ENCODE data around the gene MTHFD1L.
"Not testable (repeated sequence)": the region's sequence is repeated elsewhere in the genome, so short reads cannot be mapped to it uniquely, and the experiment has no call there.

MTHFD1L gene

DNA sequence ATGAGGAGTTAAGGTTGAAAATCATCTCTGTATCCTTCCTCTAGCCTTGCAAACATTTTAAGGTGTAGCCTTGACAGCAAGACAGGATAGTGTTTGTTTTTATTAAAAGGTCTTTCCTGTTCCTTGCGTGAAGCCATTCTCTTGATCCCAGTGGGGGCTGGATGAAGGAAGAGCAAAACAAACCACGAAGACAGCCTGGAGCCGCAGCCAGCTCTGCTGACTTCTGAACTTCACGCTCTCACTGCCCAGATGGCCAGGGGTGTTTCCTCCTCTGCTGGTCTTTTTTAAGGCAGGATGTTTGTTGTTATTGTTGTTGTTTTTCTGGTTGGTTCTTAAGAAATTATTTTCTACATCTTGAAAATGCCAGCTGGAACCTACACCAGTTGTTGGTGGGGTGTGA, 156.4 kb downstream of the MTHFD1L start:
- DNase-seq, result no peak

DNA sequence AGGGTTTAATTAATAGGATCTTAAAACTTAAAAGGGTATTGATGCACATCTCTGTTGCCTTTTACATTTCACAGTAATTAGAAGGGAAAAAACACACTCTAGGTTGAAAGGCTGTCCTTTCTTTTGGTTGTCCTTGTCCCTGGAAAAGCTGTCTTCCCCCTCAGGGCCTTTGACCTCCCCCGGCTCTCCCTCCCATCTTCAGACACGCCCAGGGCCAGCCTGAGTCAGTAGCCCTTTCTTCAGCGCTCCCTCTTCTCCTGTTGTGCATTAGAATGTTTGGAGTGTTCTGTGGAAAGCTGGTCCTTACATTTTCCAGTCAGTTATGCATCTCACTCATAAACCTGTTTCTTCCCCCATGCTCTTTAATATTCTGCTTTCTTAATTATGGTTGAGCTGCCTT, 157.0 kb downstream of the MTHFD1L start:
- no peak for DNase-seq

DNA sequence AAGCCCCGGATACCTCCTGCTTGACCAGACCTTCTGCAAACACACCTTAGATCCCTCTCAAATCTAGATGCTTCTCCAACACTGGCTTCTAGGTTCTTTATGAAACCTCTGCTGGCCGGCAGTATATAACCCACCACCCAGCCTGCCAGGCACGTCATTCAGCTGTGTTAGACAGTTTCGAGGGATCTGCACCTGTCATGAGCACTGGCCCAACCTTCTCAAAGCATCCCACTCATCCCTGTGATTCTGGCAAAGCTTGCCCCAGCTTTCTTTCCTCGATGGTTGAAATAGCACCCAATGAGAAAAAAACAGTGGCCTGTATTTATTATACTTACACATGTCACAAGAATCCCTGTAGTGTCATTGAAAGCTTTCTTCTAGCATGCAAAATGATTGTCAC, 157.8 kb downstream of the MTHFD1L start:
- no peak for DNase-seq

DNA sequence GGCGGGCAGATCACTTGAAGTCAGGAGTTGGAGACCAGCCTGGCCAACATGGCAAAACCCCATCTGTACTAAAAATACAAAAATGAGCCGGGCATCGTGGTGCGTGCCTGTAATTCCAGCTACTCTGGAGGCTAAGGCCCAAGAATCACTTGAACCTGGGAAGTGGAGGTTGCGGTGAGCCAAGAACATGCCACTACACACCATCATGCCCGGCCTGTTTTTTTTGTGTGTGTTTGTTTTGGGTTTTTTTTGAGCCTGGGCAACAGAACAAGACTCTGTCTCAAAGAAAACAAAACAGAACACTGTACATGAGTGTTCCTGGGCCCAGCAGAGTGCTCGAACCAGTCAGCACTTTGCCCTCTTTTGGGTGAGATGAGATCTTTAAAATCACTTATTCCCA, 159.1 kb downstream of the MTHFD1L start:
- no peak for DNase-seq

DNA sequence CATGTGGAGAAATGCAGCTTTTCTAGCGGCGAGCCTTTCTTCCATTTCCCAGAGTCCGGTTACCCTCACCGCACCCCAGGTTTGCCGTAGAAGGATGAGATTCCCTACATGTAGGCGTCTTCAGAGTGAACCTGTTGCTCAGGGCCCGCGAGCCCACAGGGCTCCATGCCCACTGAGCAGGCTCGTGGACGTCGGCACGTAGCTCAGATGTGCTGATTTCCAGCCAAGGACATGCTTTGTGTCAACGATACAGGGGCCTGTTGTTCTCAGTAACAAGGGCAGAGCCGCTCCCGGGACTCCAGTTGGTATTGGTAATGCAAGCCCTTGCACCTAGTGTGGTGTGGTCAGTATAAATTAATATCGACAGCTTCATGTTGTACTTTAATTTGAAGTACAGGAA, 159.6 kb downstream of the MTHFD1L start:
- no peak for DNase-seq

DNA sequence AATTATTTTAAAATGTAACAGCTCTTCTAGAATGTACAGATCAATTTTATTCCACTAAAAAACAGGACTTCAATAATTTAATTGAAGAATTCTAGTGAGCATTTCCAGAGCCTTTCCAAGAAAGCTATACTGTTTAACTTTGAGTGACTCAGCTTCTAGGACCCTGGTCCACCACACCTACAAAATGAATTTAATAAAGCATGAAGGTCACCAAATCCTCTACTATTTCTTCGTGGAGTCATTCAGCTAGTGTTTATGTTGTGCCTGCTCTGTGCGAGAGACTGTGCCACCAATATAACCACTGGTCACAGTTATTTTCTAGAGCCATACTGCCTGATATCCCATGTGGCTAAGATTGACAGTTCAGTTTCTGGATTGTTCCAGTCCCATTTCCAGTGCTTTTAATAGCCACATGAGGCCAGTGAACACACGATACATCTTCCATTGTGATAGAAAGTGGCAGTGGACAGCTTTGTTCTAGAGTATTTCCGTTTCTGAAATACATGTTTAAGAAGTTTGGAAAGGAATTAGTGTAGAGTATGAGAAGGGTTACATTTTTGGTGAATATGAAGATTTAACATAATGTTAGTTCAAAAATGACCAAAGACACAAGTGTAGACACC, 160.7 kb downstream of the MTHFD1L start:
- DNase-seq, result no peak

DNA sequence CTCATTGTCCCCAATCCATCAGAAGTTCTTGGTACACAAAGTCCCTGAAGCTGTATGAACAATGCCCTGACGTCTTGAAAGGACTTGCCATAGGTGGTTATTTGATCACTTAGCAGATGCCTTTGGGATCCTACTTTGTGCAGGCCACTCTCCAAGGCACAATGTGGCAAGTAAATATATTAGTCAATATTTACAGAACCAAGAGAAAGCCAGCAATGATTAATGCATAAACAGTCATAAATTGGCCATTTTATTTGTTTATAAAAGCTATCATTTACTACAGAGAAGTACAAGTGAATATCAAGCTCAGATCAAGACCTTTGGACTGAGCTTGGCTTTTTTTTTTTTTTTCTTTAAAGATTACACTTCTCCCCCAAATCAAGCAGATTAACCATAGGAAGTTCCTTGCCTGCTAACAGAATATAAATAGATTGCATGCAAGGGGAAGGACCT, 161.8 kb downstream of the MTHFD1L start:
- no peak for DNase-seq

DNA sequence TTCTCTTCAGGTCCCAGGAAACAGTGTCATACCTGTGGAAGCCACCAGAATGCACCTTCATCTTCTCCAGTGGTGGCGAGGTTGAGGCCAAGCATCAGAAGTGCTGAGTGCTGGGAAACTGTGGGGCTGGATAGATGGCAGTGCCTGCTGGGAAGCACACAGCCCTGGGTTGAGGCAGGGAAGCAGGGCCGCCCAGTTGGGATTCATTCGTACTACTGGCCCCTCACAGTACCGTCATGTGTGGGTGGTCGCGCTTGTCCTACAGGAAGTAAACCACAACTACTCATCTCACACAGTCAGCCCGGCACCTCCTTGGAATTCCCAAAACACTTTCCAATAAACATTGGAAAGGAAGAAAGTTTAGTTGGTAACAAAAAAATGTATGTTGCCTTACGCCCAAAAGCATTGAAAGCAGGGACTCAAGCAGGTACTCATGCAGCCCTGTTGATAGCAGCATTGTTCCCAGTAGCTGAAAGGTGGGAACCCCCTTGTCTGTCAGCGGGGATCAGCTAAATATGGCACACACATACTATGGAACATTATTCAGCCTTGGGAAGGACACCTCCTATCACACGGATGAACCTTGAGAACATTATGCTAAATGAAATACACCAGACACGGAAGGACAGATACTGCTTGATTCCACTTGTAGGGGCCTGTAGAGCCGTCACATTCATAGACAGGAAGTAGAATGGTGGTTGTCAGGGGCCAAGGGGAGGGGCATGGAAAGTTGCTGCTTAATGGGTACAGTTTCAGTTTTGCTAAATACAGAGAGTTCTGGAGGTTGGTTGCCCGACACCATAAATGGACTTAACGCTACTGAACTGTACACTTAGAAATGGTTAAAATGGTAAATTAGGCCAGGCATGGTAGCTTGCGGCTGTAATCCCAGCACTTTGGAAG, 162.7 kb downstream of the MTHFD1L start:
- DNase-seq, result no peak

DNA sequence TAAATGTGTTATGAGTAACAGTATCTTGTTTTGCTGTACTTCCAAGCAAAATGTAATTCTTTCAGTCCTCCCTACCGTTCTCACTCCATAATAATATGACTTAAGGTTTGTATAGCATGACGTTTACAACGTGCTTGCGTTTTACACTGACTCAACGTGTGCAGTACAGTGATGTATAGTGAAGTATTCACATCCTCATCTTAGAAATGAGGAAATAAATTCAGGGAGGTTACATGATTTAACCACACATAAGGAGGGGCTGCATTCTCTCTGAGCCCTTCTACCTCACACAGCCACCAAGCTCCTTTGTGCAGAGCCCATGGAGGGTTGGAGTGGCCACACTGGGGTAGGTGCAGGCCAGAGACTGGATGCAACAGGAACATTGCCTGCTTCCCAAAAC, 164.5 kb downstream of the MTHFD1L start:
- peak in 1 of 2 donors; percentile 13 for DNase-seq

DNA sequence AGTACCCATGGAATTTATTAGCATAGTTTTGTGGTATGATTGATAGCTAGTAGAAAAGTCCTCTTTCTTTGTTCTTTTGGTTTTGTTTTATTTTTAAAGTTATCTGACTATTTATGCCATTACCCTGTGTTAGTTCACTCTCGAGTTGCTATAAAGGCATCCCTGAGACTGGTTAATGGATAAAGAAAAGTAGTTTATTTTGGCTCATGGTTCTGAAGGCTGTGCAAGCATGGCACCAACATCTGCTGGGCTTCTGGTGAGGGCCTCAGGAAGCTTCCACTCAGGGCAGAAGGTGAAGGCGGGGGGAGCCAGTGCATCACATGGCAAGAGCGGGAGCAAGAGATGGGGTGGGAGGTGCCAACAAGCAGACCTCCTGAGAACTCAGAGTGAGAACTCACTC, 166.5 kb downstream of the MTHFD1L start:
- DNase-seq, result no peak

DNA sequence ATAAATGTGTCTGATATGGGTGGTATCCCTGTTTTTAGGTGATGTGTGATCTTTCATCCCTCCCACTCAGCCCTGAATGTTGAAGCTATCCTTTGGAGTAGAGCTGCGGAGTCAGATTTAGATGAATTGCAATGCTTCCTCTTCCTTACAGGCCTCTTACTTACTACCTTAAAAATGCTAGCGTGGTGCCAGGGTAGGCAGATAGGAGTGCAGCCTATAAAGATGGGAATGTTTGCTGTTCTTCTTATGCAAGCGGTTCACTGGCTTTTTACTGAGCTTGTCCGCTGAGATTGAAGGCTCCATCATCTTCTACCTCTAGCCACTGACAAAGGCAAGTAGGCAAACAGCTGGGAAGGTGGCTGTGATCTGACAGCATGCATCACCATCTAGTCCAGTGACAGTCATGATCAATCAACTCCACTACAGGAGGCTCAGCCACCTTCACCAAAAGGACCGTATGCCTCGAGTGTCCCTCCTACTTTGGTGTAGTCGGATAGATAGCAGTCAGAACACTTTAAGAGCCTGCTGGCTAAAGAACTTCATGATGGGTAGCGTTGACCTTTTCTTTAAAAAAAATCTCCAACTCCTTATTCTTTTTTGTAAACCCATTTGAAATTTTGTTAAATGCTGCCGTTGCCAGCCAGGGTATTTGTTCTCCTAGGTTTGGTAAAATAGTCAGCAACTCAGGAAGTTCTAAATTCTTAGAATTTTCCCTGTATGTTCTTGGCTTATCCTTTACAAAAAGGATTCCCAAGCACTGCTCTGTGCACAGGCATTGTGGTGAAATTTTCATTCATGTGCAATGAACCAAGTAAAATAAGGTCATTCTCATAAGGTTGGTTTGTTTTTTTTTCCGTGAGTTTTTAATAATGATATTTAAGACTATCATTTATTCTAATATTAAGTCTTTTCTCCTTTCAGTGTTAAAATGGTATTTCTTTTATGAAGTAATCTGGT, 169.6 kb downstream of the MTHFD1L start:
- DNase-seq, result no peak

DNA sequence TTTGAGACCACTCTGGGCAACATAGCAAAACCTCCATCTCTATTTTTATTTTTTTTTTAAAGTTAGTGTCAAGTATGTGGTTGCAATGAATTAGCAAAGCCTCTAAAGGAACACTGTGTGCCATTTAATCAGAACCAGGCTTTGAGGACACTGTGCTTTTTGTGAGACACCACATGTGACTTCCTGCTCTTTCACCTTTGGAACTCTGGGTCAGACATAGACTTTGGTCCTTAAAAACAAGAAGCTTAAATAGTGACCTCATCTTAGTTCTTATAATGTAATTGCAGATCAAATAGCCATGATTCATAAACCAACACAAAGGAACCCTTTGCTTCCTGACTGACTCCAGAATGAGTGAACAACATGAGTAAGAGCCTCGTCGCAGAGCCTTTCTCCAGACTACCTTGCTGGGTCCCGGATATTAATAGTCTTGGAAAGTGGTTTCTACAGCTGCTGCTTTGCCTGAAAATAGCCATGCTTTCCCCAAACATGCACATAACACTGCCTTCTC, 170.8 kb downstream of the MTHFD1L start:
- DNase-seq, result not testable (repeated sequence)

DNA sequence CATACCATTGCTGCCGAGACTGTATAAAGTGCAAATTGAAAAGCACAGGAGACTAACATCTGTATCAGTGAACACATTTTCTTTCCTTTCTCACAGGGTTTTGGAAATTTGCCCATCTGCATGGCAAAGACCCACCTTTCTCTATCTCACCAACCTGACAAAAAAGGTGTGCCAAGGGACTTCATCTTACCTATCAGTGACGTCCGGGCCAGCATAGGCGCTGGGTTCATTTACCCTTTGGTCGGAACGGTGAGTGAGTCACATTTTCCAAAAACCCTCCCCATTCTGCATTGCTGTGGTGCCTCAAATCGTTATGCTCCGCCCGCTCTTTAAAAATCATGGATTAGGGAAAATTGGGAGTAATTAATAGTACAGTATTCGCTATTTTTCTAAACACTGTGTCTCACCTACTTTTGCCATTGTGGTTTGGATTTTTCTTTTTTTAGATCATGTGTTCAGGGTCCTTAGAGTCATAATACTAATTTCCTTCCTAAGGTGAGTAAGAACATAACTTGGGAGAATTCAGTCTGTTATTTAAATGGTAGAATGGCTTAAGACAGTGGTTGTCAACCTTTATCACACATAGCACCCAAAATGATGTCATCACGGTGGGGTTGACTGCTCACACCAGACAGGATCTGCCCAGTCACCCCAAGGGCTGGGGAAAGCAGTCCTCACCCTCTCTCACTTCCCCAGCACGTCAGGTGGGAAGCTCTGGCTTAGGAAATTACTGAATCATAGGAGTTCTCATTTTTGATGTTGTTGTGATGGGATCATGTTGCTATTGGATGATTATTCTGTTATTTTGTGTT, 171.6 kb downstream of the MTHFD1L start:
- DNase-seq, result peak in 1 of 2 donors; percentile 65

DNA sequence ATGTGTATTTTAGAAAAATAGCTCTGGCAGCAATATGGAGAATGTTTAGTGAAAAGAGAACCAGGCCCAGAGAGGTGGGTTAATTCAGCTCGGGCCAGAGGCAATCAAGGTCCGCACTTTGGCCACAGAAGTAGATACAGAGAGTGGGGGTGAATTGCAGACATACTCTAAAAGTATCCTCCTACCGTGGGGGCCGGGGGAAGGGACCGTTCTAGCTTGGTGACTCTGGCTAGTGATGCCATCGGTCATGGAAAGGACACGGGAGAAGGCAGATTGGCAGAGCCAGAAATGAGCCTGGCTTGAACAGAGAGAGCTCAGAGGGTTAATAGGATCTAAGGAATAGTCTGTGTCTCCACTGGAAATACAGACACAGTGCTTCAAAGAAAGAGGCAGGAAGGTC, 173.1 kb downstream of the MTHFD1L start:
- DNase-seq, result no peak

DNA sequence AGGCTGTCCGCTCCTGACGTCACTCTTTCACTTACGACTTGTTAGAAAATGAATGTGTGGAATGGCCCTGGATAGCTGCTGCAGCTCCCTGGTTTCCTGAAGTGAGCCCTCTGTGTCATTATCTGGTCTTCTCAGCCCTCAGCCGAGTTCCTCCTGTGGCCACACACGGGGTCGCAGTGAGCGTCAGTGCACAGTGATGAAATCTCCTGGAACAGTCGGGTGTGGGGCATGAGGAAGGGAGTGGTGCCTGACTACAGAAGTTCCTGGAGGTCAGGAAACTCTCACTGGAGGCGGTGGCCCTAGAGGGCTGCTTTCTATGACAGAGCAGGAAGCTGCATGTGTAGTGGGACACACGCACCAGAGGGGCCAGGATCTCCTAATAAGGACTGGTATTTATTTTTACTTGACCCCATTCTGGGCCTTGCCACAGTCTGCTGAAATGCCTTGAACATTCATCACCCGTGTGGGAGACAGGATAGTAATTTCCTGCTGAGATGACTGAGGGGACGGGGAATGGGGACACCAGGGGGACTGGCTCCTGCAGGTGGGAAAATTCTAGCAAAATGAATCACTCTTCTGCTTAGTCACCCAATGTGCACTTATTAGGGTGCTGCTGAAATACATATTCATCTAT, 175.5 kb downstream of the MTHFD1L start:
- peak; percentile 9 to 78 for DNase-seq

DNA sequence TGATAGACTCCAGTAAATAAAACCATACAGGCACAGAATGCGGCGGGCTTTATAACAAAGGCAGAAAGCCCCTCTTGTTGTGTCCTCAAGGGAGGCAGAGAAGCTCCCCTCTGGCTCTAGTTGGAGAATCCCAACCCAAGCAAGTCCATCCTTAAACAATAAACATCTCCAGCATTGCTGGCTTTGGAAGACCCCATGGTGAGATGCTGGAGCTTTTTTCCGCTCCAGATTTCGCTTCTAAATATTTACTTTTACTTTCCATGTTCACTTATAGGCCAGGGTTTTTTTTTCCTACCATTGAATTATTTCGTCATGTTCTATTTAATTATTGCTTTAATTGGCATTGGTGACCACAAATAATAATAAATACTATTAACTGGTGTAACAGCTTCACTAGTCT, 176.2 kb downstream of the MTHFD1L start:
- DNase-seq, result no peak

DNA sequence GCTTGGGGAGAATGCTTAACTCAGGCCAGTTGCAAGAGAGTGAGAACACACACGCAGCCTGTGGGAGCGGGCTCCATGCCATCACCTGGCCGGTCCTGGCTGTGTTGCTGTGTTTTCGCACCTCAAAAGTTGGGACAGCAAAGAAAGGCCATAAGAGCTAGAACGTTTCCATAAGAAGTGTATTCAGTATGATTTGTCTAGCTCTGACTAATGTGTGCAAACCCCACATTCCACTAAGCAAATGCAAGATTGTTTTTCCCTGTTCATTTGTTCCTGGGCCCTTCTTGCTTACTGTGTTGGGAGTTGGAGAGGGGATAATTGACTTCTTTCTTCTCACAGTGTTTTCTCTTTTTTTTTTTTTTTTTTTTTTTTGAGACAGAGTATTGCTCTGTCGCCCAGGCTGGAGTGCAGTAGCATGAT, 177.4 kb downstream of the MTHFD1L start:
- not testable (repeated sequence) for DNase-seq

DNA sequence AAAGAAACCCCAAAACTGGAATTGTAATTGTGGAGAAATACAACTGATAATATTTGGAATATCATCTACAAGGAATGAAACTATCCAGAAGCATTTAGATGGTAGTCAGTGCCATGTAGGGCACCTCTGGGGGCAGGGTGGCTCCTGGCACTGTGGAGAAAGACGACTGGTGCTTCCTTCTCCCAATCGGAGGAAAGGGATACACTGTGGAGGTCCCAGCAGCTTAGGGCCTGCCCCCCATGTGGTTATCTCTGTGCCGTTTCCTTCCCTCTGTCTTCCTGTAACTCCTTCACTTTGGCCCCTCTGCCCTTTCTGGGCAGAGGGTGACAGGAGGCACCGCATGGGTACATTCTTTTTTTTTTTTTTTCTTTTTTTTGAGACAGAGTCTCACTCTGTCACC, 178.4 kb downstream of the MTHFD1L start:
- DNase-seq, result no peak

DNA sequence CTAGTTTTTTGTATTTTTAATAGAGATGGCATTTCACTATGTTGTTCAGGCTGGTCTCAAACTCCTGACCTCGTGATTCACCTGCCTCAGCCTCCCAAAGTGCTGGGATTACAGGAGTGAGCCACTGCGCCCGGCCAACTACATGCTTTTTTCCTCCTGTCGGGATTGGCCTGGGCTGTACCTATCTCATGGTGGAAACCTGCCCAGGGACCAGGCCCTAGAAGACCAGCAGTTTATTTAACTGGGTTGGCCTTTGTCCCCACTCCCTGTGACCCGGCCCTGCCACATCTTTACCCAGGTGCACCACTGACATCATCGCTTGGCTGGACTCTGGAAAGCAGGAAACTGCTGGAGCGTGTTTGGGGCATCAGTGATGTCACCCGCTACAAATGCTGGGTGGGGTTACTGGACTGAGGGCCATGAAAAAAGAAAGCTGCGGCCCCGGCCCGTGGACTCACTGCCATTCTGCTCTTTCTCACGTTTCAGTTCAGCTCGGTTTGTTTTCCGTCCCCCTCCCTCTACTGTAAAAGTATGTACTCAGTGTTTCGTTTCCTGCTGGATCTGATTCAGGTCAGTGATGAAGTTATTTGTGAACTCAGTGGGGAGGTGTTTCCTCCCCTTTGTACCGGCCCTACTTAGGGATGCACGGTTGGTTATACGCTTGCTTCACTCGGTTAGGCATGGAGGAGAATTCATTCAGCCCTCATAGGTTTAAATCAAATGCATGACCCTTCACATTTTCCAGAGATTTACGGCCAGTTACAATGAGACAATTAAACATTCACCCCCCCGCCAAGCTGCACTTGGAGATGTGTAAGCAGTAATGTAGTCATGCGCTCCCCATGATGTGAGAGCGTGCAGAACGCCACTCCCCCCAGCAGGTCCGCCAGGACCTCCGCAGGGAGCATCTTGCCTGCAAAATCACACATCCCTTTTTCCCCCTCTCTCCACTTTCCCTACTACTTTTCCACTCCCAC, 179.3 kb downstream of the MTHFD1L start:
- no peak for DNase-seq
